NCI-H2227 (cell line): ENCODE data around the gene ZMYM3.
A peak's percentile ranks its signal among the peaks of the same experiment; 100 is the strongest.
"Not testable (repeated sequence)": the region's sequence is repeated elsewhere in the genome, so short reads cannot be mapped to it uniquely, and the experiment has no call there.

ENCODE experiments used
- DNase-seq: peaks from one replicate; lab custom pipeline; 2025; ENCODE audit not compliant: unreplicated experiment; lab: John Stamatoyannopoulos, UW

ZMYM3 gene

GRCh38 chrX:71254092-71254963 is at the start of gene ZMYM3:
TSS of gene ZMYM3 (minus strand) at chrX:71254140. CDS start at chrX:71253255, 885 bp downstream.
- peak; percentile 97 for DNase-seq

GRCh38 chrX:71302461-71303213 is 48.7 kb upstream of the ZMYM3 start:
- no peak for DNase-seq

- DNase-seq = peak; percentile 47
Observed at GRCh38 chrX:71301195-71301924, 47.4 kb upstream of the ZMYM3 start, which contains the start of gene ITGB1BP2. TSS of gene ITGB1BP2 (plus strand) at chrX:71301750. CDS start at chrX:71301807, 57 bp downstream.

GRCh38 chrX:71300495-71300894 is 46.6 kb upstream of the ZMYM3 start:
- DNase-seq = not testable (repeated sequence)

- DNase-seq = not testable (repeated sequence)
Observed at GRCh38 chrX:71300064-71300463, 46.1 kb upstream of the ZMYM3 start.

GRCh38 chrX:71298119-71298518 is 44.2 kb upstream of the ZMYM3 start:
- no peak for DNase-seq

- no peak for DNase-seq
Observed at GRCh38 chrX:71296806-71297205, 42.9 kb upstream of the ZMYM3 start.

- DNase-seq = no peak
Observed at GRCh38 chrX:71292669-71293365, 38.9 kb upstream of the ZMYM3 start.

- DNase-seq = no peak
Observed at GRCh38 chrX:71291381-71291780, 37.4 kb upstream of the ZMYM3 start.

GRCh38 chrX:71285929-71286328 is 32.0 kb upstream of the ZMYM3 start:
- no peak for DNase-seq

- peak; percentile 100 for DNase-seq
Observed at GRCh38 chrX:71283403-71284143, 29.6 kb upstream of the ZMYM3 start, which contains the start of gene NONO. TSS of gene NONO (plus strand) at chrX:71283635. CDS start at chrX:71290638, 7,003 bp downstream.

- peak; percentile 86 for DNase-seq
Observed at GRCh38 chrX:71282514-71283402, 28.8 kb upstream of the ZMYM3 start.

GRCh38 chrX:71281300-71281699 is 27.4 kb upstream of the ZMYM3 start:
- not testable (repeated sequence) for DNase-seq

GRCh38 chrX:71272313-71272712 is 18.4 kb upstream of the ZMYM3 start:
- not testable (repeated sequence) for DNase-seq

GRCh38 chrX:71269801-71270395 is 16.0 kb upstream of the ZMYM3 start:
- no peak for DNase-seq

- not testable (repeated sequence) for DNase-seq
Observed at GRCh38 chrX:71268624-71269023, 14.7 kb upstream of the ZMYM3 start.

GRCh38 chrX:71256856-71257255 is 2.9 kb upstream of the ZMYM3 start:
- DNase-seq = no peak

- DNase-seq = peak; percentile 14
Observed at GRCh38 chrX:71256051-71256450, 2.1 kb upstream of the ZMYM3 start.
